ENCODE data around the gene SERINC2.
"Not testable (repeated sequence)": the region's sequence is repeated elsewhere in the genome, so short reads cannot be mapped to it uniquely, and the experiment has no call there.

SERINC2 gene

DNA sequence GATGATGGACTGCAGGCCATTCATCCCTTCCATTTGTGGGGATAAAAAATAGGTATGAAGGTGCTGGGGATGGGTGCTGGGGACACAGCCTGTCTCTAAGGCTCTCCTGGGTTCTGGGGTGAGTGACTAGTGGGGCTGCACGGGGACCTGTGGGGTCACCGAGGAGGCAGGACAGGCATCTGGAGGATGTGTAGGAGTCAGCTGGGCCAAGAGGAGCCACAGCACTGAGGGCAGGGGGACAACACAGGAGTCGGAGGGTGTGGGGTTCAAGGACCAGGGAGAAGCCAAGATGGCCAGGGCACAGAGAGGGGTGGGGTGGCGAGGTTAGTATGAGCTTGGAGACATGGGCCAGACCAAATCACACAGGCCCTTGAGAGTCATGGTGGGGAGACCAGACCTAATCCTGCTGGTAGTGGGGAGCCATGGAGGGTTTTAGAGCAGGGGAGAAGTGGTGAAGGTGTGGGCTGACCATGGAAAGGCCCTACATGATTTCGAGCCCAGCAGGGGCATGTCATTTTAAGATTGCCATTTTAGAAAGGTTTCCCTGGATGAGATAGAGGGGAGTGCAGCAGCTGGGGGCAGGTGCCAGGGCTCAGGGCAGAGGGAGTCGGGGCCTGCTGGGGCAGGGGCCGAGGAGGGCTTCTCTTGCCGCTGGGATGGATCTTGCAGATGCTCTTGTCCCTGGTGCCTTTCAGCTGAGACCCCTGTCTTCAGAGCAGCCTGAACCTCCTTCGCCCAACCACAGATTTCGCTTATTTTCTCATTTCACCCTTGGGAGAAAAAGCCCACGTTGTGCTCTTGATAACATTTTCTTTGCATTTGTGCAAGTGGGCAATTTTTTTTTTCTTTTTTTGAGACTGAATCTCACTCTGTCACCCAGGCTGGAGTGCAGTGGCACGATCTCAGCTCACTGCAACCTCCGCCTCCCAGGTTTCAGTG lies 22.7 kb downstream of the SERINC2 start:
- no peak for DNase-seq

DNA sequence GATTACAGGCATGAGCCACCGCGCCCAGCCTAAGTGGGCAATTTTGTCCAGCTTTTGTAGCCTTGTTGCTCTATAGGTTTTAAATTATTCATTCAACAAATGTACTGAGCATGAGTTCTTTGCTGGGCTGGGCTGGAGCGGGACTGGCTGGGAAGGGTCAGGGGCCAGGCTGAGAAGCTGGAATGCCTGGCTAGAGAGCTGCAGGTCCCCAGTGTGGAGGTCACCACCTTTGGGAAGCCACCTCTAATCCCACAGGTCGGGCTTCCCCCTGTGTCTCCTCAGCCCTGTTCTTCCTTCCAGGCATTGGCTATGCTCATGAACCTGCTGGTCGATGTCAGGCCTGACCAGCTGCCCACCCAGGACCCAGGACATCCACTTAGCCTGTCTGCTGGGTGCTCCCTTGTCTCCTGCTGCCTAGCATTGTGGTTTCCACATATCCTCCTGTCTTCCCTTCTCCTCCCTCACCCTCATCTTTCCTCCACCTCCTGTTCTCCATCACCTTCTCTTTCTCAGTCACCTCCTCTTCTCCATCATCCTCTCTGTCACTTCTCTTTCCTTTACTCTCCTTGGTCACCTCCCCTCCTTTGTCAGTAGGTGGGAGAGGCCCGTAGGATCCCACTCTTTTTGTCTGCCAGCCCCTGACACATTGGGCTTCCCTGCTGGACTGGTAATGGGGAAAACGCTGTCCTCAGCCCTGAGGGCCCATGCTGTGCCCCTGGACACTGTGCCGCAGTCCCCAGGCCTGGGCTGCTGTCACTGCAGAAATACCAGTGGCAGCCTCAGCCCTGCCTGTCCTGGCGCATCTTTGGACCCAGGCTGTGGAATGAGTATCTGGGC lies 23.8 kb downstream of the SERINC2 start:
- no peak for DNase-seq

DNA sequence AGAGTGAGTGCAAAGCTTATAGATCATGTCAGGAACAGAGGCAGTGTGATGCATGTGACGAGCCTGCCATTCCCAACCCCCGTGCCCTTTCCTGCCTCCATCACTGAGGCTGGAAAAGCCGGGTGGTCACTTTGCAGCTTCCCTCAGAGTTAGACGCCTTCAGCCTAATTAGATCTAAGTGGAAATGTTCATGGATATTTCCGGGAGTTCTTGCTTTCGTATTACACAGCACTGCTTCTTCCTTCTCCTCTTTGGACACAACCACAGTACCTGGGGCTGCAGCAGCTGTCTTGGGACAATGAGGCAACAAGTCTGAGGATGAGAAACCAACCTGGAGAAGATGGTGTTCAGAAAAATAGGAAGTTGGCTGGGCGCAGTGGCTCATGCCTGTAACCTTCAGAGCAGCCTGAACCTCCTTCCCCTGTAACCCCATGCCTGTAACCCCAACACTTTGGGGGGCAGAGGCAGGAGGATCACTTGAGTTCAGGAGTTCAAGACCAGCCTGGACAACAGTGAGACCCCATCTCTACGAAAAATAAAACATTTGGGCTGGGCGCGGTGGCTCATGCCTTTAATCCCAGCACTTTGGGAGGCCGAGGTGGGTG lies 24.5 kb downstream of the SERINC2 start:
- no peak for DNase-seq

DNA sequence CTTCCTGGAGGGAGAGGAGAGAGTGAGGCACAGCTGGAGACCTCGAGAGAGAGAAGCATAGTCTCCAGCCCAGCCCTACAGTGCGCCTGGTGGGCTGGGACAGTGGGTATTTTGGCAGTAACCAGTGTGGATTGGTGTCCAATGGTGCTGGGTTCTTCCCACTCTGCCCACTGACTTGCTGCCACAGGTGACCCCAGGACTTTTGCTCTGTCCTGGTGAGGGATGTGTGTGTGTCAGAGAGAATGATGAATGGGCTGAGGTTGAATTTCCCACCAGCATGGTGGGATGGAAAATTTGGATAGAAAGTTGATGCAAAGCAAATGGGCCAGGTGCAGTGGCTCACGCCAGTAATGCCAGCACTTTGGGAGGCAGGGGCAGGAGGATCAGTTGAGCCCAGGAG lies 26.3 kb downstream of the SERINC2 start:
- no peak for DNase-seq

DNA sequence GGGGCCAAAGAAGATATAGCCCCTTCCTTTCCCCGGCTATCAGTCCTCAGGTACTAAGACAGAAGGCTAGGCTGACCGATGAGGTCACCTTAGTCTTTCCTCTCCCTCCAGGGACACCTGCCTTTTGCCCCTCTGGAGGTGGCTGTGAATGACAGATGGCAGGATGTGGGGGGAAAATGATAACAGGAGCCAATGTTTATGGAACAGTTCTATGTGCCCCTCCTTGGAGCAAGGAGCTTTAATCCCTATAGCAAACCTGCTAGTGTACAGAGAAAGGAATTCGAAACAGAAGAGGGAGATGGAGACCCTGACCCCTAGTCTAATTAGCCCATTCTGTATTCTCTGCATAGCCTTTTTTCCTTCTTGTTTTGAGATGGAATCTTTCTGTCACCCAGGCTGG lies 28.1 kb downstream of the SERINC2 start:
- no peak for DNase-seq

DNA sequence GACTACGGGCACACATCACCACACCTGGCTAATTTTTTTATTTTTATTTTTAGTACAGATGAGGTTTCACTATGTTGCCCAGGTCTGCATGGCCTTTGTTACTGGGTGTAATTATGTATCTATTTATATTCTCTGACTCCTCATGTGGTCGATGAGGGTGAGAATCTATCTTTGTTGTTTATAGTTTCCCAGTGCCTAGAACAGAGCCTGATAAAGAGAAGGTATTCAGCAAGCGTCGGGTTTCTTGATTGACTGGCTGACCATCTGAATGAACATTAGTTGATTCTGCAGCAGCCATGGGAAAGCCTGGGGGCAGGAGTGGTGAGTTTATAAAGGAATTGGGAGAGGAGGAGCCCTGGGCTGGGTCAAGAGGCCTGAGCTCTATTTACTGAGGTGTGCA lies 28.5 kb downstream of the SERINC2 start:
- DNase-seq: no peak

DNA sequence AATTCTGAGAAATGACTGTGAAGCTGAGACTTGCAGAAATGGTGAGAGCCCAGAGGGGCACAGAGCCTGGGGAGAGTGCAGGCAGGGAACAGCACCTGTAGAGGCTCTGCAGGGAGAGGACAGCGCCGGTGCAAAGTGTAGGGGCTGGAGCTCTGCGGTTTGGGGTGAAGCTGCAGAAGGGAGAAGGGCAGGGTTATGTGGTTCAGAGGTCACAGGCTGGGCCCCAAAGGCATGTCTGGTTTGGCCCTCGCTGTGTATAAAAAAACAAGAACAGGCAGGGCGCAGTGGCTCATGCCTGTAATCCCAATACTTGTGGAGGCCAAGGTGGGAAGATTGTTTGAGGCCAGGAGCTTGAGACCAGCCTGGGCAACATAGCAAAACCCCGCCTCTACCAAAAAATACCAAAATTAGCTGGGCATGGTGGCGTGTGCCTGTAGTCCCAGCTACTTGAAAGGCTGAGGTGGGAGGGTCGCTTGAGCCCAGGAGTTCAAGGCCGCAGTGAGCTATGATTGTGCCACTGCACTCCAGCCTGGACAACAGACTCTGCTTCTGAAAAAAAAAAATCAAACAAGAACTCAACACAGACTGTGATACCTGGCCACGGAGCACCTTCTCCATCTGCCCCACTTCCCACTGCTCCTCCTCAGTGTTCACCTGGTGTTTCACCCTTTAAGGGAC lies 29.1 kb downstream of the SERINC2 start:
- no peak for DNase-seq

DNA sequence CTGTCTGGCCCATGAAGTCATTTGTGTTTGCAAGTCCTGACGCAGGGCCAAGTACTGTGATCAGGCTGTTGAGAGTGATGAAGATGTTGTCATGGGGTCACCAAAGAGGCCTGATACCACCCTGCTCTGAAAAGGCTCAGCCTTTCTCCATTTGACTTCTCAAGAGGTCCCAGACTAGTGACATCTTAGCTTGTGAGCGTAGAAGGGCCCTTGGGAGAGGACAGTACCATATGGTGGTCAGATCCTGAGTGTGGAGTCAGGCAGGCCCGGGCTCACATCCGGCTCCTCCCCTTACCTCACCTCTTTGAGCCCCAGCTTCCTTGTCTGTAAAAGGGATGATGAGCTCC lies 29.6 kb downstream of the SERINC2 start:
- no peak for DNase-seq

DNA sequence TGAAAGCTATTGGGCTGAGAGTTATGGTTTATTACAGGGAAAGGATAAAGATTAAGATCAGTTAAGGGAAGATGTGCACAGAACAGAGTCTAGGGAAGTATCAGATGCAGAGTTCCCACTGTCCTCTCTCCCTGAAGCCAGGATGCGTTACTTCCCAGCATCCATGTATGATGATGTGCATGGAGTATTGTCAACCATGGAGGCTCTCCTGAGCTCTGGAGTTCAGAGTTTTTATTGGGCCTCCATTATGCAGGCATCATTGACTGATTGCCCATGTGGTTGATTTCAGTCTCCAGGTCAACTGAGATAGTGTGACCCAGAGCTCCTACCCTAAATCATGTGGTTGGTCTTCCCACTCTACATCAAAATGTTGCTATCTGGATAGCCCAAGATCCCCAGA lies 30.7 kb downstream of the SERINC2 start:
- DNase-seq: no peak

DNA sequence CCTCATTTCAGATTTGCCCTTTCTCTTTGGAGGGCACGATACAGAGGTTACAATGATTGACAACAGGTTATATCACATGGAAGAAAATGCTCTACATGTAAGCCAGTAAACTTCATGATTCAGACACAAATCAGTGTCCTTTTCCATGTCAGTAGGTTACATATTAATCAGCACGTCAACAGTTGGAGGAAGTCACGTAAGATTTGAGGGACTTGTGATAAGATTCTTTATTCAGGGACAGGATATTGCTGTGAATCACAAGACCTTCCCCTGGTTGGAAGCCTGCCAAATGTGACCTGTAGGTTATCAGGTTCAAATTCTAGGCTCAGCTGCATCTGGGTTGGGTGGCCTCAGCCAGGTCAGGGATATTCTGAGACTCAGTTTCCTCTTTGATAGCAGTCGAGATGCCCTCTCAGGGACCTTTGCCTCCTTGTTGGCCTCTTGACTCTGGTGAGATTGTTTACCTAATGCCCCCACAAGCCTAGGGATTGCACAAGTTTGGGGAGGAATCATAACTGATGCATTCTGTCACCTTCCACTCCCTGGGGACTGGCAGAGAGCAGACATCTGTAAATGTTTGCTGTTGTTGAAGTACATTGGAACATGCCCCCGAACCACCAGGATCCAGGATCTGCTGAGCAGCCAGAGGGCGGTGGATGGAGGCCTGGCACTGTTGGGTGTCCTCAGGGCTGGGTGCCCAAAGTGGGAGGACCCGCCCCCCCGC lies 31.9 kb downstream of the SERINC2 start:
- no peak for DNase-seq

DNA sequence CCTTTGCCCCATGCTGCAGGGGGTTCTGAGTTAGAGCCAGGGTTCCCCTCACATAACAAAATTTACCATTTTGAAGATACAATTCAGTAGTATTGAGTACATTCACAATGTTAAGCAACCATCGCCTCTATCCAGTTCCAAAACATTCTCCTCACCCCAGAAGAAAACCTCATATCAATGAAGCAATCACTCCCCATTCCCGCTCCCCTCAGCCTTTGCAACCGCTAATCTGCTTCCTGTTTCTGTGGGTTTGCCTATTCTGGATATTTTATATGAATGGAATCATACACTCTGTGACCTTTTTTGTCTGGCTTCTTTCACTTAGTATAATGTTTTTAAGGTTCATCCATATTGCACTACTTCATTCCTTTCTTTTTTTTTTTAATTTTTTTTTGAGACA lies 32.9 kb downstream of the SERINC2 start:
- no peak for DNase-seq

DNA sequence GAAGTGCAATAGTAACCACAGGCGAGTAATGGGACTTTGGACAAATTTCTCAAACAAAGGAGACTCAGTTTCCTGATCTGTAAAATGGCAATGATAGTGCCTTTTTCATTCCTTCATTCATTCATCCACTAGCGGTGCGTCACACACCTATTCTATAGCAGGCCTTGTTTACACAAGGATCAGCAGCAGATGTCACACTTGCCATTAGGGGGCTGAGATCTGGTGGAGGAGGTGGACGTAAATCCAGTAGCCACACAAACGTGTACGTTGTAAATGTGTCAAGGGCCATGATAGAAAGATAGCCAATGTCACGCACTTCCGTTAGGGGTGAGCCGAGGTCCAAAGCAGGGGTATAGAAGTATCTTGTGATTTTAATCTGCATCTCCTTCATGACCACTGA lies 34.2 kb downstream of the SERINC2 start:
- no peak for DNase-seq

DNA sequence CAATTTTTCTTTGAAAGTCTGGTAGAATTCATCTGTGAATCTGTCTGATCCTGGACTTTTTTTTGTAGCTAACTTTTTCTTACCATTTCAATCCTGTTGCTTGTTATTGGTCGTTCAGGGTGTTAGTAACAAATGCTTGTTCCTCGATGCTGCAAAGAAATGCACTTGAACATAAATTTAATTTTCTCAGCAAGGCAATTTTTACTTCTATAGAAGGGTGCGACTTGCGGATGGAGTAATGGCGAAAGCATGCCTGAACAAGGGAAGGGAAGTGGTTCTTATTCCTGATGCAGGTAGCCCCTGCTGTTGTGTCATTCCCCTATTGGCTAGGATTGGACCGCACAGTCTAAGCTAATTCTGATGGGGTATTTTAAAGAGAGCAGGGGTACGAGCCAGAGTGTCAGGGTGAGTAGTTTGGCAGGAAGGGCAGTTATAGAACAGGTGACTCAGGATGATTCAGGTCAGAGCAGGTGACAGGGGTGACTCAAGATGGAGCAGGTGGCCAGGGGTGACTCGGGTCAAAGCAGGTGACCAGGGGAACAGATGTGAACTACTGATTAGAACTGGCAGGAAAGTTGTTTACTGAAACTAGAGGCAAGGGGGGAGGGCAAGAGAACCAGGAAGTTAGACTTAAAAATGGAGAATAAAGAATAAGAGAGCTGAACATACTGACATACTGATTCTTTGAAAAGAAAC lies 40.5 kb downstream of the SERINC2 start:
- DNase-seq: no peak

DNA sequence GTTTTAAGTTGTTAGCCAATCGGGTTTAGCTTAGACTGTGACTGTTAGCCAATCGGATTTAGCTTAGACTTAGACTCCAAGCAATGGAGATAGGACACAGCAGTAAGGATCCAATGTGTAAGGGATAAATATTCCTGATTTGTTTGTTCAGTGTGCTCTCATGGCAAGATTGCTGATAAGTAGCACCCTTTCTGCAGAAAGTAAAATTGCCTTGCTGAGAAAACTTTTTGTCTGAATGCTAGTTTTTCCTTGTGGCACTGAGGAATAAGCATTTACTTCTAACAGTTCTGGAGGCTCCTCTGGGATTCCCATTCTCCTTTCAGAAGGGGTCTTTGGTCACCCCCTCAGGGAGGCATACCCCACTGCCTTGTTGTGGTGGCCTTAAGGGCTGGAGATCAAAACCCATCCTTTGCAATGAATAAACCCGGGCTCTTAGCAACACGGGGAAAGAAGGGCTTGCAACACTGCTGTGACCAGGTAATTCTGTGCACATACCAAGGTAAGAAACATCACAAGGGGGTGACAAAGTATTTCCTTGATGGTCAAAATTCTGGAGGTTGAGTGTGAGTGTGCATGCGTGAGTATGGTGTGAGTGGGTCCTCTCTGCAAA lies 45.4 kb downstream of the SERINC2 start:
- no peak for DNase-seq

DNA sequence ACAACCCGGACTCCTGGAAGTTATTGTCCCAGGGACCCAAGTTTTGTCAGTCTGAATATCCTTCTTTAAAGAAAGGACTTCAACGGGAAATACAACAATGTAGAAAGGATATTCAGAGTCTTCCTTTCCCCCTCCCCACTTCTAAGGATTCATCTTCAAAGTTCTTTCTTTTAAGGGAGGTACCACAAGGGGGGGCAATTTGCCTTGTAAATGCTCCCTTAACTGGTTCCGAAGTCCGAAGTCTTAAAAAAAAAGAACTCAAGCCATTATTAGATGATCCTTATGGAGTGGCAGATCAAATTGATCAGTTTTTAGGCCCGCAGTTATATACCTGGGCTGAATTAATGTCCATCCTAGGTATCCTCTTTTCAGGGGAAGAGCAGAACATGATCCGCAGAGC lies 47.0 kb downstream of the SERINC2 start:
- DNase-seq: no peak

DNA sequence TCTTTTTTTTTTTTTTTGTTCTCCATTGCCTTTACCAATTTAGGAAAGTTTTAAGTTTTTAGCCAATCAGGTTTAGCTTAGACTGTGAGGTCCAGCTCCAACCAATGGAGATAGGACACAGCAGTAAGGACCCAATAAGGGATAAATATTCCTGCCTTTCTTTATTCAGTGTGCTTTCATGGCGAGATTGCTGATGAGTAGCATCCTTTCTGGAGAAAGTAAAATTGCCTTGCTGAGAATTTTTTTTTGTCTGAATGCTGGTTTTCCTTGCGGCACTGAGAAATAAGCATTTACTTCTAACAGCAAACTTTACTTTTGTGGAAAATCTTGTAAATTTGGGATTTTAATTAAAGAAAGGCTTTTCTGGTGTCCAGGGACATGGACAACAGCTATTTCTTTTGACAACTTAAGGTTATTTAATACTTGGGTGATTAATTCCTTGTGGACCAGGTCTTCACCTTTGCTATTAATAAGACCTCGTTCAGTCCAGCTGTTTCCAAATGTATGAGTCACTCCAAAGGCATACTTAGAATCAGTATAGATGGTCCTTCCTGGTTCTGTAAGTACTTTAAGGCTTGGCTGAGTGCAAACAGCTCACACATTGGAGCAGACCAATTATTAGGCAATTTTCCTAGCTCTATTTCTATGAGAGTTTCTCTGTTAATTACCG lies 54.1 kb downstream of the SERINC2 start:
- DNase-seq: no peak

DNA sequence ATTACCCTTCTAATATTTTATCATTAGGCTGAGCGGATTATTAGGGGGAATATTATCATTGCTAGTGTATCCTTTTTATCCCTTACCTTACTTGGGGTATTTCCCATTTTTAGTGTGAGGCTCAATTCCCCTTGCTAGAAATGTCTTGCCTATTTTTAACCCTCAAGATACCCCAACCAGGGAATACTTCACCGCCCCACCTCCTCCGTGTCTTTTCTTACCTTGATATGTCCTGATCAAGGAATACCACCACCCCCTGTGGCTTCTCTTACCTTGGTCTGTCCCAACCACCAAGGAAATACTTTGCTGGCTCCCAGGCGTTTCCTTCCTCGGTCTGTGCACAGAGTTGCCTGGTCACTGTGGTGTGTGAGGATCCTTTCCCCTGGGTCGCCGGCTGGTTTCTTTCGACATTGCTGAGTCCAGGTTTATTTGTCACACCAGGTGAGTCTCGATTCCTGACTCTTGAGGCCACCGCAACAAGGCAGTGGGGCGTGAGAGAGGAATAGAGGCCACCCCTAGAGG lies 57.8 kb downstream of the SERINC2 start:
- DNase-seq: no peak

DNA sequence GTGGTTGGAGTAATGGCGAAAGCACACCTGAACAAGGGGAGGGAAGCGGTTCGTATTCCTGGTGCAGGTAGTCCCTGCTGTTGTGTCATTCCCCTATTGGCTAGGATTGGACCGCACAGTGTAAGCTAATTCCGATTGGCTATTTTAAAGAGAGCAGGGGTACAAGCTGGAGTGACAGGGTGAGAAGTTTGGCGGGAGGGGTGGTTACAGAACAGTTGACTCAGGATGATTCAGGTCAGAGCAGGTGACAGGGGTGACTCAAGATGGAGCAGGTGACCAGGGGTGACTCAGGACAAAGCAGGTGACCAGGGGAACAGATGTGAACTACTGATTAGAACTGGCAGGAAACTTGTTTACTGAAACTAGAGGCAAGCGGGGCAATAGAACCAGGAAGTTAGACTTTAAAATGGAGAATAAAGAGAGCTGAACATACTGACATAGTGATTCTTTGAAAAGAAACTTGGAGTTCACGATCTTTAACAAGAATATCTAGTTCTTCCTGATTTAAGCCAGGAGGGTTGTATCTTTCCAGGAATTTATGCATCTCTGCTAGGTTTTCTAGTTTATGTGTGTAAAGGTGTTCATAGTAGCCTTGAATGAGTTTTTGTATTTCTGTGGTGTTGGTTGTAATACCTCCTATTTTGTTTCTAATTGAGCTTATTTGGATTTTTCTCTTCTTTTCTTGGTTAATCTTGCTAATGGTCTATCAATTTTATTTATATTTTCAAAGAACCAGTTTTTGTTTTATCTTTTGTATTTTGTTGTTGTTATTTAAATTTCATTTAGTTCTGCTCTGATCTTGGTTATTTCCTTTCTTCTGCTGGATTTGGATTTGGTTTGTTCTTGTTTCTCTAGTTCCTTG lies 58.7 kb downstream of the SERINC2 start:
- not testable (repeated sequence) for DNase-seq

DNA sequence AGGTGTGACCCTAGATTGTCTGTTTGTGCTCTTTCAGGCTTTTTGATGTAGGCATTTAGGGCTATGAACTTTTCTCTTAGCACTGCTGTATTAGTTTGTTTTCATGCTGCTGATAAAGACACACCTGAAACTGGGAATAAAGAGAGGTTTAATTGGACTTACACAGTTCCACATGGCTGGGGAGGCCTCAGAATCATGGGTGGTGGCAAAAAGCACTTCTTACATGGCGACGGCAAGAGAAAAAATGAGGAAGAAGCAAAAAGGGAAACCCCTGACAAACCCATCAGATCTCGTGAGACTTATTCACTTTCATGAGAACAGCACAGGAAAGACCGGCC lies 59.3 kb downstream of the SERINC2 start:
- not testable (repeated sequence) for DNase-seq

DNA sequence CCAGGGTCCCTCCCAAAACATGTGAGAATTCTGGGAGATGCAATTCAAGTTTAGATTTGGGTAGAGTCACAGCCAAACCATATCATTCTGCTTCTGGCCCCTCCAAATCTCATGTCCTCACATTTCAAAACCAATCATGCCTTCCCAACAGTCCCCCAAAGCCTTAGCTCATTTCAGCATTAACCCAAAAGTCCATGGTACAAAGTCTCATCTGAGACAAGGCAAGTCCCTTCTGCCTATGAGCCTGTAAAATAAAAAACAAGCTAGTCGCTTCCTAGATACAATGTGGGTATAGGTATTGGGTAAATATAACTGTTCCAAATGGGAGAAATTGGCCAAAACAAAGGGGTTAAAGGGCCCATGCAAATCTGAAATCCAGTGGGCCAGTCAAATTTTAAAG lies 59.7 kb downstream of the SERINC2 start:
- DNase-seq: not testable (repeated sequence)

Measured in NCI-H187 (cell line).